ENCODE measurements around the gene ICOSLG. TPM values are rescaled to one million over a fixed set of nuclear protein-coding genes. Genes with fewer than 3 reads are reported as not detected.
"Not testable (repeated sequence)": the region's sequence is repeated elsewhere in the genome, so short reads cannot be mapped to it uniquely, and the experiment has no call there.

Gene ICOSLG
- total RNA-seq, 4 donors from 2014 or later: 2.6 to 5.2 (median 3.1) TPM

GRCh38 chr21:44253832-44254710 lies 13.3 kb upstream of the ICOSLG start:
- WGBS, 2 donors: 74 to 77% methylated on average over 26 to 27 of the region's 29 CpGs
- Histone ChIP-seq H3K36me3 (no peaks in the 10 kb centered on the region), H3K4me3 (no peak overlapping the region), H3K27me3 (no peaks in the 10 kb centered on the region), H3K4me1 (no peaks in the 10 kb centered on the region), H3K9me3 (peaks cover 0 to 5% (median 0%) of the 10 kb centered on the region in 4 donors), H3K27ac (no peak overlapping the region)
- TF ChIP-seq POLR2A (IDR thresholded peaks at IDR 0.05) (no peak), EP300 (IDR thresholded peaks at IDR 0.05) (no peak), CTCF (IDR thresholded peaks at IDR 0.05) (no peak)
- no peak for DNase-seq (ENCODE audit: low spot score in 2 of 2)

DNA sequence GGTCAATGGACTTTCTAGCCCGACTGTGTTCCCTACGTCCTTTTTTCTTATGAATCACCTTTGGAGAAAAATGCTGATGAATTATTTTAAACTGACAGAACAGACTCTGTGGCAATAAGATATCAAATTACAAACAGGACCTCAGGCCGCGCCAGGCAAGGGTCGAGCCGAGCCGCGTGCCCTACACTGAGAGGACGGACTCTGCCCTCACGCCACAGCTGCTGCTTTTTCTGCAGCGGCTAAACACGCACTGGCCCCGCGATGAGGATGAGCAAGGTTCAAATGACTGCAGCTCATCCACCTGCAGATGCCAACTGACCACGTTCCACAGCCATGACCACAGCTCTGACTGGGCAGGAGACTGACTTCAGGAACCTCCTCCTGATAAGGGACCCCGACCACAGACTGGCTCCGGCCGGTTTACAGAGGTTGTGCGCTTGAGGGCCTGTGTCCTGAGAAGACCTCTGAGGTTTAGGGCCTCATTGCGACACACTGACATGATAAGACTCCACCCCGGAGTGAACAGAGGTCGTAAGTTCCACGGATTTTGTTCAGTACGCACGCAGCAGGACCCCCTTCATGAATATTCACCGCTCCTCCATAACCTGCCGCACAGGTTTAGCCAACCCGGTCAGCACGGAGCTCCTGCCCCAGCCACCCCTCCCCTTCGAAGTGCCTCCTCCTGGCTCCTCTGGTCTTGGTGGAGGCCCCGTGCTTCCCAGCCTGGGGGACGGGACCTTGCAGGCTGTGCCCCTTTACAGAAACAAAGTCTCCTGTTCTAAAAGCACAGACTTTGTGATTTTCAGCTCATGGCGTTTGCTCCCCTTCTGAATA lies 8.7 kb upstream of the ICOSLG start:
- not testable (repeated sequence) for H3K4me3 ChIP-seq; H3K27me3 ChIP-seq; H3K9me3 ChIP-seq; H3K27ac ChIP-seq; H3K36me3 ChIP-seq; H3K4me1 ChIP-seq; DNase-seq (ENCODE audit: low spot score in 2 of 2)
- WGBS, 2 donors: no CpG with 5 or more reads among the region's 33 CpGs

GRCh38 chr21:44247904-44248303 lies 7.2 kb upstream of the ICOSLG start:
- H3K27ac ChIP-seq; H3K36me3 ChIP-seq; H3K9me3 ChIP-seq; DNase-seq (ENCODE audit: low spot score in 2 of 2); H3K4me1 ChIP-seq; H3K27me3 ChIP-seq; H3K4me3 ChIP-seq: not testable (repeated sequence)
- WGBS, 2 donors: no CpG with 5 or more reads among the region's 17 CpGs

DNA sequence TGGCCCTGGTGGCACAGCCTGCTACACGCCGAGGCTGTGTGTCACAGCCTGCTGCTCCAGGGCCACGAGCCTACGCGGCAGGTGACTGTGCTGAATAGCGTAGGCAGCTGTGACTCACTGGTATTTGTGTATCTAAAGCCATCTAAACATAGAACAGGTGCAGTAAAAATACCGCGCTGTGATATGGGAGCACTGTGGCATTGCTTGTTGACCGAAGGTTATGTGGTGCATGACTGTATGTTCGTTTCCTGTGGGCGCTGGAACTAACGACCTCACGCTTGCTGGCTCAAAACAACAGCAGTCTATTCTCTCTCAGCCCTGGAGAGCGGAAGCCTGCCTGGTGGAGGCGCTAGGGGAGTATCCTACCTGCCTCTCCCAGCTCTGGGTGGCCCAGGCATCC lies 3.2 kb upstream of the ICOSLG start:
- H3K27me3 ChIP-seq; H3K27ac ChIP-seq; H3K4me1 ChIP-seq; H3K4me3 ChIP-seq; DNase-seq (ENCODE audit: low spot score in 2 of 2); H3K9me3 ChIP-seq; H3K36me3 ChIP-seq: not testable (repeated sequence)
- WGBS, 2 donors: no CpG with 5 or more reads among the region's 15 CpGs

GRCh38 chr21:44241281-44241680 lies 538 bp upstream of the ICOSLG start:
- H3K4me3 ChIP-seq; H3K36me3 ChIP-seq; H3K27ac ChIP-seq; H3K27me3 ChIP-seq; H3K4me1 ChIP-seq; H3K9me3 ChIP-seq; DNase-seq (ENCODE audit: low spot score in 2 of 2): not testable (repeated sequence)
- WGBS, 2 donors: no CpG with 5 or more reads among the region's 27 CpGs

DNA sequence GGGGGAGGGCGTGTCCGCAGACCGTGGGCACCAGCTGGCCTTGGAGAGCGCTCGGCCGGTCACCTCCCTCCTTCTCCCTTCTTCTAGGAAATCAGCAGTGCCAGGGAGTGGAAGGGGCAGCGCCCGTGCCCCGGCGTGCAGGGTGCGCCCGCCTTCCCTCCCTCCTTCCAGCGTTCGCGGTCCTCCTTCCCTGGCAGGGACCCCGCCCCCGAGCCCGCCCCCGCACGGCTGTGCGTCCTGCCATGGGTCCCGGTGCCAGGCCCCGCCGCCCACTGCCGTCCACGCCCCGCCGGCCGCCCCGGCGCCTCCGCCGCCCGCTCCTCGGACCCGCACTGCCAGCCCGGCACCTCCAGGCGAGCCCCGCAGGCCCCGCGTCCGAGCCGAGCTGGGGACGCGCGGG lies 390 bp downstream of the ICOSLG start:
- not testable (repeated sequence) for H3K4me1 ChIP-seq; H3K9me3 ChIP-seq; H3K27ac ChIP-seq; H3K36me3 ChIP-seq; H3K4me3 ChIP-seq; DNase-seq (ENCODE audit: low spot score in 2 of 2); H3K27me3 ChIP-seq
- WGBS, 2 donors: no CpG with 5 or more reads among the region's 46 CpGs

DNA sequence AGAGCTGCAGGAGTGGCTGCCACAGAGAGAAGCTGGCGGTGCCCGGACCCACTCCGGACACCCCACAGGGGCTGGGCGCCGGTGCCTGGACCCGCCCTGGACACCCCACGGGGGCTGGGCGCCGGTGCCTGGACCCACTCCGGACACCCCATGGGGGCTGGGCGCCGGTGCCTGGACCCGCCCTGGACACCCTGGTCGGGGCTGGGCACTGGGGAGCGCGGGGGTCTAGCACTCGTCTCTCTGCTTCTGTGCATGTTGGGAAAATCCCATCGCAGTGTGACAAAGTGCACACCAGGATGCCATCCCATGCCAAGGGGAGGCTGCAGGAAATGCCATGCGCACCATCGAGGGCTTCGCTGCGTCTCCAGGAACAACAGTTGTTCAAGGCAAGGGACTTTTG lies 11.2 kb downstream of the ICOSLG start:
- not testable (repeated sequence) for H3K27ac ChIP-seq; DNase-seq (ENCODE audit: low spot score in 2 of 2); H3K4me1 ChIP-seq; H3K27me3 ChIP-seq; H3K4me3 ChIP-seq; H3K36me3 ChIP-seq; H3K9me3 ChIP-seq
- WGBS, 2 donors: no CpG with 5 or more reads among the region's 22 CpGs

DNA sequence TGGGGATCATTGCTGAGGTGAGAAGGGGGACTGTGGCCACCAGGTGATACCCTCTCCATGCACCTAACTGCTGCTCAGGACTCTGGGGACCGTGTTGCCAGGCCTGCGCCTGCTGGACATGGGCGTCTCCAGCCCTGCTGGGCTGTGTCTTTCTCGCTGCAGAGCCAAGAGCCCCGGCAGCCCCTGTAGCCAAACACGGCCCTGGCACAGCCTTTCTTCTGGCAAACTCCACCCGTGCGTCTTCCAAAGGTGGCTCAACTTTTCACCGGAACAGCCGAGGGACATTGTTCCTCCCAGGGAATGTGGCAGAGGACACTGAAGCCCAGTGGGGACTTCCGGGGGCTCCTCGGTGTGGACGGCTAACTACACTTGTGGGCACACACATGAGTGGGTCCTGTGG lies 12.6 kb downstream of the ICOSLG start:
- H3K27me3 ChIP-seq; H3K4me3 ChIP-seq; DNase-seq (ENCODE audit: low spot score in 2 of 2); H3K27ac ChIP-seq; H3K36me3 ChIP-seq; H3K4me1 ChIP-seq; H3K9me3 ChIP-seq: not testable (repeated sequence)
- WGBS, 2 donors: no CpG with 5 or more reads among the region's 13 CpGs

DNA sequence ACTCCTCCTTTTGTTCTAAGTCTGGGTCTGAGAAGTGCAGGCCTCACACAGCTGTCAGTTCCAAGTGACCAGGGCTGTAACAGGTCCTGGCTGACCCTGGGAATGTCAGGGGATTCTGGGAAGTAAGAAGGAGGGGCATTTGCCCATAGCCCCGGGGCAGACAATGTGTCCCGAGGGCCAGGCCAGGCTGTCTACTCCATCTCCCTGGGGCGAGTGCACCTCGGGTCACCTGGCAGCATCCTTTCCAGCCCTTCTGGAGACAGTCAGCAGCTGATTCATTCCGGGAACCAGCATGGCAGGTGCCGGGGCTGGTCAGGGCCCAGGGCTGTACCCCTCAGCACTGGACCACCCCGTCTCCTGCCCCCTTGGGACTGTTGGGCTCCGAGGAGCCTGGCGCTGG lies 13.1 kb downstream of the ICOSLG start:
- H3K4me1 ChIP-seq; H3K27ac ChIP-seq; H3K36me3 ChIP-seq; H3K9me3 ChIP-seq; DNase-seq (ENCODE audit: low spot score in 2 of 2); H3K4me3 ChIP-seq; H3K27me3 ChIP-seq: not testable (repeated sequence)
- 85% methylated on average over 4 of the region's 9 CpGs; no CpG with 5 or more reads in 1 of the 2 donors for WGBS, 2 donors

GRCh38 chr21:44225605-44226004 lies 15.1 kb downstream of the ICOSLG start:
- WGBS, 2 donors: no CpG with 5 or more reads among the region's 6 CpGs
- not testable (repeated sequence) for H3K9me3 ChIP-seq; H3K27ac ChIP-seq; H3K4me1 ChIP-seq; H3K27me3 ChIP-seq; H3K4me3 ChIP-seq; DNase-seq (ENCODE audit: low spot score in 2 of 2); H3K36me3 ChIP-seq

- not testable (repeated sequence) for DNase-seq (ENCODE audit: low spot score in 2 of 2); H3K4me1 ChIP-seq; H3K27me3 ChIP-seq; H3K9me3 ChIP-seq; H3K27ac ChIP-seq; H3K4me3 ChIP-seq; H3K36me3 ChIP-seq
- WGBS, 2 donors: no CpG with 5 or more reads among the region's 5 CpGs
These were observed 17.4 kb downstream of the ICOSLG start for GRCh38 chr21:44223334-44223733.

DNA sequence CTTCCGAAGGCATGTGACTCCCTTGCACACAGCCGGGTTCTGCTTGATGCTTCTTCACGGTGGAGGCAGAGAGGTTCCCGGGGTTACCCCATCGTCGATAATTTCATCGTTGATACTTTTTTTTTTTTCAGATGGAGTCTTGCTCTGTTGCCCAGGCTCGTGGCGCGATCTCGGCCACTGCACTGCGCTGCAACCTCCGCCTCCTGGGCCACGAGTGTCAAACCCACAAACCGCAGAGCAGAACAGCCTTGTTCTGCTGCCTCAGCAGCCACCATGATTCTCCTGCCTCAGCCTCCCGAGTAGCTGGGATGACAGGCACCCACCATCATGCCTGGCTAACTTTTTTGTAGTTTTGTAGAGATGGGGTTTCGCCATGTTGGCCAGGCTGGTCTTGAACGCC lies 20.1 kb downstream of the ICOSLG start:
- H3K36me3 ChIP-seq; H3K27ac ChIP-seq; H3K4me1 ChIP-seq; H3K4me3 ChIP-seq; DNase-seq (ENCODE audit: low spot score in 2 of 2); H3K9me3 ChIP-seq; H3K27me3 ChIP-seq: not testable (repeated sequence)
- WGBS, 2 donors: no CpG with 5 or more reads among the region's 18 CpGs
